Inflammatory macrophage (primary cell): Measurements from ENCODE around the gene ZNF611.
"Not testable (repeated sequence)": the region's sequence is repeated elsewhere in the genome, so short reads cannot be mapped to it uniquely, and the experiment has no call there.

Experiments
- DNase-seq, 2 donors: peaks; one replicate each; pipeline ENCODE4 v3.0.0-alpha.2; 2020 to 2022

Gene ZNF611

GRCh38 chr19:52675239-52675638 is 59.6 kb downstream of the ZNF611 start:
- DNase-seq = not testable (repeated sequence)

- no peak for DNase-seq
Measured at GRCh38 chr19:52673014-52673413, 61.8 kb downstream of the ZNF611 start.

DNA sequence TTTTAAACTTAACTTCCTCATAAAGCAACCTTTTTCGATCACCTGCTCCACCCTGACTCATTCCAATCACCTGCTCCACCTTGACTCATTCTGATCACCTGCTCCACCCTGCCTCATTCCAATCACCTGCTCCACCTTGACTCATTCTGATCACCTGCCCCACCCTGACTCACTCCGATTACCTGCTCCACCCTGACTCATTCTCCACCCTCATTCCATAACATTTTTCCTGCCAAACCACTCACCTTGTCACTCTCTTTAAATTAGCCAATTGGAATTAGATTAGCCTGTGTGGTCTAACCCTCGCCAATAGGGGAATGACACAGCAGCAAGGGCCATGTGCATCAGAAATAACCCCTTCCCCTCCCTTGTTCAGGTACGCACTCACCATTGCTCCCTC is 64.8 kb downstream of the ZNF611 start:
- DNase-seq = no peak

- DNase-seq = no peak
Measured at GRCh38 chr19:52669586-52669985, 65.3 kb downstream of the ZNF611 start.

DNA sequence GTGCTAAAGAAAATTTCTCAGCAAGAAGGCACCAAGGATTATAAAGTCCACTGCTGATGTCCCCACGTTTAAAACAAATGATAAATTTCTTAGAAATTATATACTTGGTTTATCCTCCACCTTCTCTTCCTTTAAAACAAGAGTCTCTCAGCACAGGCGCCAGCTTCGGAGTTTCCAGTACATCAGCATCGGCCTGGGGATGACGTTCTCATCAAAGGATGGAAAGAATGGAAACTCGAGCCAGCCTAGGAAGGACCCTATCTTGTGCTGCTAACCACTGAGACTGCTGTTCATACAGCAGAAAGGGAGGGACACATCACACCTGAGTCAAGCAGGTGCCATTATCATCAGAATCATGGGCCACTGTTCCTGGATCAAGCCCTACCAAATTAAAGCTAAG is 66.9 kb downstream of the ZNF611 start:
- no peak for DNase-seq

DNA sequence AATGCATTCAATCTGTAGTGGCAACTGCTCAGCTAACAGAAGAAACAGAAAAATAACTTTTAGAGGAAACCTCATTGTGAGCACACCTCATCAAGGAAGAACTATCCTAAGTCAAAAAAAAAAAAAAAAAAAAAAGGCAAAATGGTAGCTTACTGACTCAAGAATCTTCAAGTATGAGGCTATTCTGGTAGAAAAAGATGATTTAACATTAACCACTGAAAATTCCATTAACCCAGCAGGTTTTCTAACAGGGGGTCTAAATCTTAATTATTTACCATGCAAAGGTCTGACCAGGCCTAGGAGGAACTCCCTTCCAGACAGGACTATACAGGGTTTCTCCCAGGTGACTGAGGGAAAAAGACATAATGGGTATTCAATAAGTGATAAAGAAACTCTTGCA is 68.3 kb downstream of the ZNF611 start:
- no peak for DNase-seq

GRCh38 chr19:52665529-52665928 is 69.3 kb downstream of the ZNF611 start:
- DNase-seq = no peak

GRCh38 chr19:52665027-52665426 is 69.8 kb downstream of the ZNF611 start:
- DNase-seq = no peak

GRCh38 chr19:52664461-52664860 is 70.4 kb downstream of the ZNF611 start:
- DNase-seq = no peak

DNA sequence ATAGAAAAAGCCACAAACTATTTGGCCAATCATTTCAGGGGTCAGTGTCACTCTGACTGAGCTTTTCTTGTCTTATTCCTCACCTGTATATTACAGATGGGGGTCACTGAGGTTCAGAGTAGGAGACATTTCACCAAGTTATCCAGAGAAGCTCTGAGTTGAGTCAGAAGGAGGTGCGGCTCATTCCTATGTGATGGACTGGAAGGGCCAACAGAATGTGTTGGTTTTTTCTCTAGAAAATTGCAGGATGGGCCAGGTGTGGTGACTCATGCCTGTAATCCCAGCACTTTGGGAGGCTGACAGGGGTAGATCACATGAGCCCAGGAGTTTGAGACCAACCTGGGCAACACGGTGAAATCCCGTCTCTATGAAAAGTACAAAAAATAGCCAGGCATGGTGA is 72.2 kb downstream of the ZNF611 start:
- DNase-seq = no peak

- no peak for DNase-seq
Measured at GRCh38 chr19:52660981-52661380, 73.9 kb downstream of the ZNF611 start.

- DNase-seq = no peak
Measured at GRCh38 chr19:52659013-52659412, 75.8 kb downstream of the ZNF611 start.

DNA sequence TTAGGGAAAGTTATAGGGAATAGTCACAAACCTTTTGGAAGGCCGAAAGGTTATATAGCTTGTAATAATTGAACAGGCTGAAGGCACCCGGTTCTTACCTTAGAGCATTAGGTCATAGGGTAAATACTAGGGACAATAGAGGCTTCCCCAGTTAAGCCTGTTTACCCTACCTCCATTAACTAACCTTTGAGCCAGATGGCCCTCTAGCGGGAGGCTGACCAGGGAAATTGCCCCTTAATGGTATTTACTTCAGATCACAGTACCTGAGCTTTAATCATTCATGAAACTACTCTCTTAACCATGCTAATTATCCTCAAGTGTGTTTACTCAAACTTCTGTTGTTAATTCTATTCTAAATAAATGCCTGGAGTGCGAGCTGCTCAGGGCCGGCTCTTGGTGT is 76.2 kb downstream of the ZNF611 start:
- no peak for DNase-seq

GRCh38 chr19:52653161-52653560 is 81.7 kb downstream of the ZNF611 start:
- DNase-seq = no peak
